Uterus (tissue), 2 donors: ENCODE data around the gene ADORA1.

Experiments
- POLR2A ChIP-seq, 2 donors: fragments of 450-650 bp; IDR thresholded peaks; one replicate each; pipeline ENCODE4 v1.6.1; 2016; ENCODE audit warnings: antibody characterized with exemption in 2 of 2, mild to moderate bottlenecking in 1 of 2, moderate library complexity in 1 of 2
- TF ChIP-seq, protein P1 (sequence below), 4 experiments: fragments of 200-600 bp in 2 of 4; fragments of 450-650 bp in 2 of 4; sonication (generic) in 2 of 4; IDR thresholded peaks; one replicate each; pipeline ENCODE4 v1.5.1; 2016 to 2019; ENCODE audit warnings: antibody characterized with exemption in 4 of 4, mild to moderate bottlenecking in 2 of 4, moderate library complexity in 1 of 4

DNA sequence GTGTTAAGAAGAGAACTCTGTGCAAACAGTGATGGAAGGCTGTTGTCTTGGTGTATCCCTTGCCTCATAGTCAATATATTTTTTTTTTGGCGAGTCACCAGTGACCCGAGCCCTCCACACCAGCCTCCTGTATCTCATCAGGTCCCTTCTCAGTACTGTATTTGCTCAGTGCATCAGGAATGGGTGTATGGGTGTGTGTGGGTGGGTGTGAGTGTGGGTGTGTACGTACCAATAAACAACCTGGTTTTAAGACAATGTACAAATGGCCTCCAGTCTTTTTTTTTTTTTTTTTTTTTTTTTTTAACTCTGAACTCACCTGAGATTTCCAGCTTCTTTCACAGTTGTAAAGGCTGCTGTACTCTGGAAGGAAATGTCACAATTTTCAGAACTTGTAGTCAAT lies 49.0 kb upstream of the ADORA1 start:
- TF ChIP-seq, protein P1, sequence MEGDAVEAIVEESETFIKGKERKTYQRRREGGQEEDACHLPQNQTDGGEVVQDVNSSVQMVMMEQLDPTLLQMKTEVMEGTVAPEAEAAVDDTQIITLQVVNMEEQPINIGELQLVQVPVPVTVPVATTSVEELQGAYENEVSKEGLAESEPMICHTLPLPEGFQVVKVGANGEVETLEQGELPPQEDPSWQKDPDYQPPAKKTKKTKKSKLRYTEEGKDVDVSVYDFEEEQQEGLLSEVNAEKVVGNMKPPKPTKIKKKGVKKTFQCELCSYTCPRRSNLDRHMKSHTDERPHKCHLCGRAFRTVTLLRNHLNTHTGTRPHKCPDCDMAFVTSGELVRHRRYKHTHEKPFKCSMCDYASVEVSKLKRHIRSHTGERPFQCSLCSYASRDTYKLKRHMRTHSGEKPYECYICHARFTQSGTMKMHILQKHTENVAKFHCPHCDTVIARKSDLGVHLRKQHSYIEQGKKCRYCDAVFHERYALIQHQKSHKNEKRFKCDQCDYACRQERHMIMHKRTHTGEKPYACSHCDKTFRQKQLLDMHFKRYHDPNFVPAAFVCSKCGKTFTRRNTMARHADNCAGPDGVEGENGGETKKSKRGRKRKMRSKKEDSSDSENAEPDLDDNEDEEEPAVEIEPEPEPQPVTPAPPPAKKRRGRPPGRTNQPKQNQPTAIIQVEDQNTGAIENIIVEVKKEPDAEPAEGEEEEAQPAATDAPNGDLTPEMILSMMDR (IDR thresholded peaks at IDR 0.05), result no peak
- no peak for TF ChIP-seq POLR2A (IDR thresholded peaks at IDR 0.05)
